SU-DHL-6 (cell line): ENCODE results near the gene PRRG2.
A peak's percentile ranks its signal among the peaks of the same experiment; 100 is the strongest.

Experiments
- H2AFZ ChIP-seq: fragments of 200-600 bp; sonication (generic); 2 replicates; pipeline ENCODE4 v1.6.1; 2014; ENCODE audit warnings: low read depth, mild to moderate bottlenecking, moderate library complexity, mixed read lengths, antibody characterized with exemption, low read length; ENCODE audit not compliant: severe bottlenecking
- H3F3A ChIP-seq: fragments of 200-600 bp; shearing (Covaris generic); 2 replicates; pipeline ENCODE4 v1.6.0; 2016; ENCODE audit warnings: antibody characterized with exemption, mild to moderate bottlenecking; ENCODE audit not compliant: insufficient read depth
- H3K27ac ChIP-seq: fragments of 200-600 bp; sonication (generic); 2 replicates; pipeline ENCODE4 v1.5.1; 2016; ENCODE audit warnings: low read depth, mild to moderate bottlenecking, low read length, moderate library complexity, mixed read lengths
- H3K27me3 ChIP-seq: fragments of 200-600 bp; sonication (generic), shearing (Covaris generic); 2 replicates; pipeline ENCODE4 v1.6.0; 2014; ENCODE audit warnings: mild to moderate bottlenecking, low read length
- H3K36me3 ChIP-seq: fragments of 200-600 bp; sonication (generic); 2 replicates; pipeline ENCODE4 v1.6.1; 2014; ENCODE audit warnings: mild to moderate bottlenecking, low read length, mixed read lengths
- H3K4me2 ChIP-seq: fragments of 300-600, 200-600 bp; shearing (Covaris generic), sonication (generic); 2 replicates; pipeline ENCODE4 v1.6.0; 2014; ENCODE audit warnings: low read length, low read depth, mild to moderate bottlenecking; ENCODE audit not compliant: poor library complexity, severe bottlenecking
- H3K4me3 ChIP-seq: fragments of 200-600 bp; sonication (generic); 2 replicates; pipeline ENCODE4 v1.5.1; 2014; ENCODE audit warnings: antibody characterized with exemption, low read length, mild to moderate bottlenecking, mixed read lengths; ENCODE audit not compliant: insufficient read depth, poor library complexity, severe bottlenecking
- H3K79me2 ChIP-seq: fragments of 200-600 bp; sonication (generic); 2 replicates; pipeline ENCODE4 v1.6.1; 2014; ENCODE audit warnings: mild to moderate bottlenecking, low read length, moderate library complexity; ENCODE audit not compliant: insufficient read depth
- H3K9ac ChIP-seq: fragments of 200-600 bp; sonication (generic); 2 replicates; pipeline ENCODE4 v1.7.0; 2014; ENCODE audit warnings: mild to moderate bottlenecking, low read length
- H3K9me2 ChIP-seq: fragments of 200-600 bp; sonication (generic); replicated peaks from 2 replicates; pipeline ENCODE4 v1.6.1; 2014; ENCODE audit warnings: low read length; ENCODE audit not compliant: insufficient read depth
- H3K9me3 ChIP-seq: fragments of 200-600 bp; sonication (generic); 2 replicates; pipeline ENCODE4 v1.6.1; 2014; ENCODE audit warnings: low read length, mixed read lengths; ENCODE audit not compliant: insufficient read depth
- H4K20me1 ChIP-seq: fragments of 200-600 bp; sonication (generic); 2 replicates; pipeline ENCODE4 v1.6.1; 2014; ENCODE audit warnings: low read depth, mild to moderate bottlenecking, antibody characterized with exemption, low read length, moderate library complexity, mixed read lengths
- CTCF ChIP-seq: fragments of 200-600 bp; sonication (generic); IDR thresholded peaks from one replicate; pipeline ENCODE4 v1.5.1; 2017; ENCODE audit warnings: antibody characterized with exemption, mild to moderate bottlenecking, low read length, moderate library complexity; ENCODE audit not compliant: insufficient read depth, poor library complexity, severe bottlenecking
- EZH2phosphoT487 ChIP-seq: fragments of 200-600 bp; sonication (generic), shearing (Covaris generic); conservative IDR thresholded peaks from 2 replicates; pipeline ENCODE4 v1.6.1; 2018; ENCODE audit warnings: mild to moderate bottlenecking, antibody characterized with exemption, low read length, moderate library complexity, mixed read lengths

Gene PRRG2

GRCh38 chr19:49573425-49573824 lies 7.7 kb upstream of the PRRG2 start:
- H3K4me2 ChIP-seq: no peak overlapping the region
- 0 out of 2 replicates have a peak, but pooled peaks cover 4% of the 10 kb centered on the region for H3K36me3 ChIP-seq
- TF ChIP-seq CTCF (no peak), EZH2phosphoT487 (no peak)
- no peak overlapping the region for H3K4me3 ChIP-seq
- H3K27me3 ChIP-seq: no peaks in the 10 kb centered on the region
- H3F3A ChIP-seq: peaks cover 3% of the 10 kb centered on the region; the same call in 1 of the 2 replicates
- H3K27ac ChIP-seq: no peak overlapping the region
- no peaks in the 10 kb centered on the region for H4K20me1 ChIP-seq
- H3K9ac ChIP-seq: no peak overlapping the region
- H2AFZ ChIP-seq: no peak overlapping the region
- H3K9me3 ChIP-seq: no peaks in the 10 kb centered on the region
- H3K9me2 ChIP-seq: no peaks in the 10 kb centered on the region
- H3K79me2 ChIP-seq: peaks cover 50% of the 10 kb centered on the region

DNA sequence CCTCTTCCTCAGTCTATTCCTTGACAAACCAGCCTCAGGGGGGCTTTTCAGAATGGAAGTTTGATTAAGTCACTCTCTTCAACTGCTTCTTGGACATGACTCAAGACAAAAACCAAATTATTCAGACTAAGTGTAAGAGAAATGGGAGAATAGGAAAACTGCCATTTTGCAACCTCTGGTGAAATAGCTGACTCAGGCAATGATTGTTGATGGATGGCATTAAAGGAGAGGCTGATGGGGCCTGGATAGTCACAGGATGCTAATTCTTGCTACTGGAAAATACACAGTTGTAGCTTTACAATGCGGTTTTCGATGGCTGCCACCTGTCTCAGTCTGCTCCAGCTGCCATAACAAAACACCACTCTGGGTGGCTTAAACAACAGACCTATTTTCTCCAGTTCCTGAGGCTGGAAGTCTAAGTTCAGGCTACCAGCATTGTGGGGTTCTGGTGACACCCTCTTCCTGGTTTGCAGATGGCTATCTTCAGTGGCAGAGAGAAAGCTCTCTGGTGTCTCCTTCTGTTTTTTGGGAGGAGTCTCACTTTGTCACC lies 6.8 kb upstream of the PRRG2 start:
- H4K20me1 ChIP-seq: no peaks in the 10 kb centered on the region
- H3K4me3 ChIP-seq: no peak overlapping the region
- H3K27ac ChIP-seq: no peak overlapping the region
- TF ChIP-seq EZH2phosphoT487 (no peak), CTCF (no peak)
- H3K9ac ChIP-seq: no peak overlapping the region
- peaks cover 50% of the 10 kb centered on the region for H3K79me2 ChIP-seq
- H3K27me3 ChIP-seq: no peaks in the 10 kb centered on the region
- no peak overlapping the region for H2AFZ ChIP-seq
- peaks cover 7% of the 10 kb centered on the region; the same call in 1 of the 2 replicates for H3F3A ChIP-seq
- H3K9me2 ChIP-seq: no peaks in the 10 kb centered on the region
- H3K4me2 ChIP-seq: no peak overlapping the region
- 0 out of 2 replicates have a peak, but pooled peaks cover 4% of the 10 kb centered on the region for H3K36me3 ChIP-seq
- no peaks in the 10 kb centered on the region for H3K9me3 ChIP-seq

DNA sequence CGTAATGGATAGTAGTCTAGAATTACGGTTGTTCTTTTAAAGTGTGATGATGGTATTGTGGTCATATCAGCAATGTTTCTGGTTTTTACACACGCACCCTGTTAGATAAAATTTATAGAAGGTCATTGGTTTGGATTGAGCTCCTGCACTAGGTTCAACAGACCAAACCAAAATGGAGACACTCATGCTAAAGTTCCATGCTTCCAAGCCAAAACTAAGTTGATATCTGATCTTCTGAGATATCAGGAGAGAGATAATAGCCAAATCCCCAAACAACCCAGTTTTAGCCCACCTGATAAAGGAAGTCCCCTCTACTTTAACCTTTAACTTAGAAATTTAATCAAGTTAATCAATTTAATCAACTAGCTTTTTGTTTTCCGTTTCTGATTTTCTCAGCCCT lies 1.9 kb upstream of the PRRG2 start:
- H3K9ac ChIP-seq: peak overlapping the region; percentile 88
- no peaks in the 10 kb centered on the region for H4K20me1 ChIP-seq
- H3K9me2 ChIP-seq: no peaks in the 10 kb centered on the region
- peaks cover 7% of the 10 kb centered on the region; the same call in 1 of the 2 replicates for H3F3A ChIP-seq
- H3K4me3 ChIP-seq: peak overlapping the region; percentile 93
- no peaks in the 10 kb centered on the region for H3K9me3 ChIP-seq
- TF ChIP-seq CTCF (no peak), EZH2phosphoT487 (no peak)
- no peak overlapping the region for H2AFZ ChIP-seq
- H3K27ac ChIP-seq: 0 out of 2 replicates have a peak overlapping the region, but pooled peaks have one; percentile 26
- H3K79me2 ChIP-seq: peaks cover 38% of the 10 kb centered on the region
- H3K4me2 ChIP-seq: peak overlapping the region; percentile 93
- H3K36me3 ChIP-seq: 0 out of 2 replicates have a peak, but pooled peaks cover 4% of the 10 kb centered on the region
- H3K27me3 ChIP-seq: no peaks in the 10 kb centered on the region
